Upper lobe of left lung (tissue), 6 donors: Measurements from ENCODE around the gene TMEM181. TPM values are rescaled to one million over a fixed set of nuclear protein-coding genes. Genes with fewer than 3 reads are reported as not detected.

ENCODE experiments used
- ATAC-seq, 2 donors: fragments of 200-7000 bp; cut with Tn5 transposase; one replicate each; pipeline ENCODE4 v1.9.1; 2022; ENCODE audit warnings: mild to moderate bottlenecking in 2 of 2, moderate library complexity in 2 of 2; ENCODE audit not compliant: low FRiP score in 2 of 2
- DNase-seq, 2 donors: peaks; one replicate each; pipeline ENCODE4 v3.0.0-alpha.2; 2019 to 2020
- H3K27ac ChIP-seq, 4 donors: fragments of 200-600 bp; sonication (generic); one replicate each; pipeline ENCODE4 v1.5.1; 2016 to 2019
- H3K27me3 ChIP-seq, 4 donors: fragments of 200-600 bp; sonication (generic); one replicate each; pipeline ENCODE4 v1.5.1; 2017 to 2019
- H3K36me3 ChIP-seq, 4 donors: fragments of 200-600 bp; sonication (generic); one replicate each; pipeline ENCODE4 v1.5.1; 2016 to 2019
- H3K4me1 ChIP-seq, 4 donors: fragments of 200-600 bp; sonication (generic); one replicate each; pipeline ENCODE4 v1.5.1; 2018 to 2019
- H3K4me3 ChIP-seq, 4 donors: fragments of 200-600 bp; sonication (generic); one replicate each; pipeline ENCODE4 v1.5.1; 2017 to 2019; ENCODE audit warnings: mild to moderate bottlenecking in 2 of 4, moderate library complexity in 1 of 4
- H3K9me3 ChIP-seq, 4 donors: fragments of 200-600 bp; sonication (generic); one replicate each; pipeline ENCODE4 v1.5.1; 2018 to 2019
- CTCF ChIP-seq, 6 experiments: fragments of 450-650 bp in 4 of 6; fragments of 200-600 bp in 2 of 6; sonication (generic) in 2 of 6; IDR thresholded peaks; one replicate each; pipeline ENCODE4 v1.5.1; 2016 to 2019; ENCODE audit warnings: antibody characterized with exemption in 6 of 6
- EP300 ChIP-seq, 4 donors: sonication (generic); formaldehyde crosslinking; IDR thresholded peaks; one replicate each; pipeline ENCODE4 v1.5.1; 2017; ENCODE audit warnings: antibody characterized with exemption in 4 of 4, control low read depth in 2 of 4
- POLR2A ChIP-seq, 4 donors: fragments of 450-650 bp; IDR thresholded peaks; one replicate each; pipeline ENCODE4 v1.5.1; 2016 to 2017; ENCODE audit warnings: antibody characterized with exemption in 4 of 4, mild to moderate bottlenecking in 2 of 4
- POLR2AphosphoS5 ChIP-seq, 2 donors: sonication (generic); formaldehyde crosslinking; IDR thresholded peaks; one replicate each; pipeline ENCODE4 v1.5.1; 2017; ENCODE audit warnings: antibody characterized with exemption in 2 of 2
- WGBS, 2 donors: methylation state at CpG; one replicate each; pipeline ENCODE4 v1.1.5; 2017 to 2018; 5-methylcytosine and 5-hydroxymethylcytosine counted together
- total RNA-seq, 6 donors: library from RNA; depleted of rRNA in 4 of 6; stranded (reverse); fragments of >200 nt in 4 of 6; gene quantifications; one replicate each; pipeline versions ENCODE4 v1.1.0 to v1.2.1, GENCODE V29; 2016 to 2021
- donor health status: DM: no; HTN: no; CAD: no; lungs with moderate emphysema.
- donor health status: DM: no; HTN: yes; CAD: no; lungs with severe emphysema.

Gene TMEM181
- total RNA-seq, 6 donors from 2014 or later, result 11.5 to 27.6 (median 18.9) TPM

- Histone ChIP-seq H3K4me3 (no peak overlapping the region), H3K27ac (no peak overlapping the region), H3K9me3 (no peaks in the 10 kb centered on the region), H3K4me1 (peaks cover 16 to 22% (median 19%) of the 10 kb centered on the region in 4 donors), H3K36me3 (peaks cover 4 to 71% (median 49%) of the 10 kb centered on the region in 4 donors), H3K27me3 (no peaks in the 10 kb centered on the region)
- WGBS, 2 donors, result 88 to 91% methylated on average over 9 of the region's 9 CpGs
- DNase-seq (no peak), ATAC-seq (no peak)
- no peak for TF ChIP-seq EP300 (IDR thresholded peaks at IDR 0.05)
- no peak for TF ChIP-seq POLR2A (IDR thresholded peaks at IDR 0.05)
- TF ChIP-seq CTCF (IDR thresholded peaks at IDR 0.05), result no peak
- TF ChIP-seq POLR2AphosphoS5 (IDR thresholded peaks at IDR 0.05), result no peak
These were observed 68.0 kb downstream of the TMEM181 start for GRCh38 chr6:158627940-158628211.

- ATAC-seq, result no peak
- TF ChIP-seq CTCF (IDR thresholded peaks at IDR 0.05) (no peak), POLR2AphosphoS5 (IDR thresholded peaks at IDR 0.05) (no peak), POLR2A (IDR thresholded peaks at IDR 0.05) (no peak), EP300 (IDR thresholded peaks at IDR 0.05) (no peak)
- H3K9me3 ChIP-seq, result no peaks in the 10 kb centered on the region
- no peaks in the 10 kb centered on the region for H3K27me3 ChIP-seq
- 89 to 90% methylated on average over 4 to 15 of the region's 17 CpGs for WGBS, 2 donors
- peaks cover 16 to 22% (median 19%) of the 10 kb centered on the region in 4 donors for H3K4me1 ChIP-seq
- no peak overlapping the region for H3K4me3 ChIP-seq
- peaks cover 4 to 77% (median 52%) of the 10 kb centered on the region in 4 donors for H3K36me3 ChIP-seq
- DNase-seq, result peak in 1 of 2 donors; percentile 14
- no peak overlapping the region for H3K27ac ChIP-seq
These were observed 68.7 kb downstream of the TMEM181 start for GRCh38 chr6:158628542-158628941.

GRCh38 chr6:158629367-158630221, 69.7 kb downstream of the TMEM181 start:
- no peaks in the 10 kb centered on the region for H3K27me3 ChIP-seq
- DNase-seq, result peak in 1 of 2 donors; percentile 27
- peaks cover 16 to 22% (median 19%) of the 10 kb centered on the region in 4 donors for H3K4me1 ChIP-seq
- peaks cover 4 to 79% (median 48%) of the 10 kb centered on the region in 4 donors for H3K36me3 ChIP-seq
- no peaks in the 10 kb centered on the region for H3K9me3 ChIP-seq
- TF ChIP-seq CTCF (IDR thresholded peaks at IDR 0.05), result peak in 2 of 6 experiments; percentile 23 to 25
- no peak for TF ChIP-seq POLR2A (IDR thresholded peaks at IDR 0.05)
- 89 to 94% methylated on average over 20 of the region's 20 CpGs for WGBS, 2 donors
- no peak overlapping the region for H3K4me3 ChIP-seq
- H3K27ac ChIP-seq, result no peak overlapping the region
- ATAC-seq, result no peak

GRCh38 chr6:158630938-158631616, 71.2 kb downstream of the TMEM181 start:
- peaks cover 4 to 83% (median 42%) of the 10 kb centered on the region in 4 donors for H3K36me3 ChIP-seq
- DNase-seq (peak; percentile 21 to 84), ATAC-seq (peak in 1 of 2 donors; percentile 73)
- TF ChIP-seq POLR2AphosphoS5 (IDR thresholded peaks at IDR 0.05), result no peak
- TF ChIP-seq CTCF (IDR thresholded peaks at IDR 0.05), result no peak
- no peak for TF ChIP-seq POLR2A (IDR thresholded peaks at IDR 0.05)
- no peak for TF ChIP-seq EP300 (IDR thresholded peaks at IDR 0.05)
- H3K9me3 ChIP-seq, result no peaks in the 10 kb centered on the region
- peak overlapping the region; percentile 47 to 74 (median 61) for H3K27ac ChIP-seq
- 74 to 75% methylated on average over 18 to 19 of the region's 19 CpGs for WGBS, 2 donors
- peaks cover 16 to 22% (median 19%) of the 10 kb centered on the region in 4 donors for H3K4me1 ChIP-seq
- no peak overlapping the region for H3K4me3 ChIP-seq
- no peaks in the 10 kb centered on the region for H3K27me3 ChIP-seq
